T-cell (primary cell): ENCODE data around the gene MLPH. TPM values are rescaled to one million over a fixed set of nuclear protein-coding genes. Genes with fewer than 3 reads are reported as not detected.

Experiments
- ATAC-seq, 4 experiments: fragments of 200-7000 bp in 3 of 4; fragments of 150-1000 bp in 1 of 4; cut with Tn5 transposase; replicated peaks in 1 of 4; 1 replicate in 3 of 4; 2 replicates in 1 of 4; pipeline ENCODE4 v1.10.0; 2021; ENCODE audit warnings: moderate library complexity in 3 of 4, mild to moderate bottlenecking in 2 of 4, moderate number of reproducible peaks in 1 of 4
- CTCF ChIA-PET, 2 donors: fragments of 300-600 bp; sonication (Branson Sonifier 250); formaldehyde crosslinking; loops; one replicate each; lab custom pipeline; 2022; ENCODE audit warnings: antibody characterized with exemption in 2 of 2; lab: Charles Lee
- POLR2A ChIA-PET, 2 donors: fragments of 300-600 bp; sonication (Branson Sonifier 250); formaldehyde crosslinking; loops; one replicate each; lab custom pipeline; 2022; ENCODE audit warnings: antibody characterized with exemption in 2 of 2; lab: Charles Lee
- DNase-seq, 35 experiments: peaks; one replicate each; pipeline versions ENCODE4 v3.0.0 to v3.0.0-alpha.2; 2013 to 2023
- H3K27ac ChIP-seq: one replicate; pipeline ENCODE4 v1.5.1; 2013; ENCODE audit warnings: low read length
- H3K27me3 ChIP-seq, 2 experiments: replicated peaks in 1 of 2; 1 replicate in 1 of 2; 2 replicates in 1 of 2; pipeline versions ENCODE4 v1.6.1 to v1.7.0; 2013; ENCODE audit warnings: low read length in 1 of 2, mixed read lengths in 1 of 2; ENCODE audit not compliant: control insufficient read depth in 2 of 2, insufficient read depth in 2 of 2; ENCODE audit errors: extremely low read depth in 1 of 2
- H3K36me3 ChIP-seq, 2 donors: 1 replicate in 1 of 2; 2 replicates in 1 of 2; pipeline versions ENCODE4 v1.6.1 to v1.7.0; 2013; ENCODE audit warnings: low read length in 1 of 2; ENCODE audit not compliant: control insufficient read depth in 2 of 2, insufficient read depth in 1 of 2; ENCODE audit errors: extremely low read depth in 1 of 2
- H3K4me1 ChIP-seq, 2 experiments: 1 replicate in 1 of 2; 2 replicates in 1 of 2; pipeline versions ENCODE4 v1.6.1 to v1.7.0; 2013; ENCODE audit warnings: low read length in 2 of 2, mixed read lengths in 1 of 2; ENCODE audit not compliant: insufficient read depth in 2 of 2, control insufficient read depth in 1 of 2; ENCODE audit errors: extremely low read depth in 1 of 2
- H3K4me3 ChIP-seq, 2 donors: 1 replicate in 1 of 2; 2 replicates in 1 of 2; pipeline versions ENCODE4 v1.5.1 to v1.7.0; 2013; ENCODE audit warnings: mild to moderate bottlenecking in 2 of 2, low read length in 1 of 2, moderate library complexity in 1 of 2; ENCODE audit not compliant: control insufficient read depth in 1 of 2; ENCODE audit errors: extremely low read depth in 1 of 2
- H3K9me3 ChIP-seq: 2 replicates; pipeline ENCODE4 v1.7.0; 2013
- H3K27ac Mint-ChIP-seq, 2 donors: one replicate each; pipeline ENCODE4 v1.8.0; 2020 to 2021; ENCODE audit warnings: mild to moderate bottlenecking in 2 of 2, mixed read lengths in 2 of 2
- H3K27me3 Mint-ChIP-seq, 2 donors: one replicate each; pipeline ENCODE4 v1.8.0; 2021 to 2022; ENCODE audit warnings: mixed read lengths in 2 of 2
- H3K36me3 Mint-ChIP-seq: one replicate; pipeline ENCODE4 v1.8.0; 2021; ENCODE audit warnings: mixed read lengths
- H3K4me1 Mint-ChIP-seq, 3 donors: one replicate each; pipeline ENCODE4 v1.8.0; 2020 to 2022; ENCODE audit warnings: mixed read lengths in 3 of 3, mild to moderate bottlenecking in 1 of 3
- H3K4me3 Mint-ChIP-seq, 3 donors: one replicate each; pipeline ENCODE4 v1.8.0; 2020 to 2022; ENCODE audit warnings: mild to moderate bottlenecking in 3 of 3, mixed read lengths in 3 of 3, moderate library complexity in 3 of 3
- H3K9me3 Mint-ChIP-seq, 3 donors: one replicate each; pipeline ENCODE4 v1.8.0; 2020 to 2022; ENCODE audit warnings: mixed read lengths in 3 of 3
- WGBS: methylation state at CpG from one replicate; pipeline ENCODE4 v1.1.5; 2013; ENCODE audit warnings: missing lambda C conversion rate; ENCODE audit not compliant: insufficient coverage; 5-methylcytosine and 5-hydroxymethylcytosine counted together
- total RNA-seq, 35 experiments: library from RNA in 6 of 35; stranded (reverse) in 6 of 35; fragments of 120-200 nt in 1 of 35; gene quantifications; one replicate each; pipeline versions ENCODE4 v1.2.1 to v1.2.4 and lab custom pipeline; 2013 to 2026

The MLPH gene
- total RNA-seq, 5 donors from 2014 or later (not counting 1 experiment from before 2014, with no cell fraction given): 0.55 to 1.4 (median 0.72) TPM; not detected in 2

- Mint-ChIP-seq H3K36me3 (no peaks in the 10 kb centered on the region), H3K4me3 (no peak overlapping the region), H3K4me1 (peaks cover 2 to 17% (median 2%) of the 10 kb centered on the region in 3 donors), H3K27ac (no peak overlapping the region), H3K9me3 (no peaks in the 10 kb centered on the region), H3K27me3 (no peaks in the 10 kb centered on the region)
- no peak for DNase-seq
- no peaks in the 10 kb centered on the region for H3K27me3 ChIP-seq
- H3K4me1 ChIP-seq: peaks cover 0 to 2% of the 10 kb centered on the region in 2 experiments
- H3K4me3 ChIP-seq: no peak overlapping the region
- no peaks in the 10 kb centered on the region for H3K36me3 ChIP-seq
- POLR2A ChIA-PET: no interaction called here
- H3K27ac ChIP-seq: no peak overlapping the region
- CTCF ChIA-PET: no interaction called here
- ATAC-seq: no peak
- WGBS: 81% methylated on average over 27 of the region's 29 CpGs
- no peaks in the 10 kb centered on the region for H3K9me3 ChIP-seq
Measured at GRCh38 chr2:237597196-237598145, 110.4 kb downstream of the MLPH start.

GRCh38 chr2:237598468-237599208, 111.6 kb downstream of the MLPH start:
- Histone ChIP-seq H3K27me3 (no peaks in the 10 kb centered on the region), H3K36me3 (no peaks in the 10 kb centered on the region), H3K27ac (no peak overlapping the region), H3K4me1 (peaks cover 7 to 14% of the 10 kb centered on the region in 2 experiments), H3K9me3 (no peaks in the 10 kb centered on the region), H3K4me3 (no peak overlapping the region)
- Mint-ChIP-seq H3K4me3 (no peak overlapping the region), H3K36me3 (no peaks in the 10 kb centered on the region), H3K9me3 (no peaks in the 10 kb centered on the region), H3K27ac (peak overlapping the region in 1 of 2 donors; percentile 32), H3K4me1 (peaks cover 12 to 29% (median 13%) of the 10 kb centered on the region in 3 donors), H3K27me3 (no peaks in the 10 kb centered on the region)
- 91% methylated on average over 14 of the region's 14 CpGs for WGBS
- ATAC-seq (no peak), DNase-seq (no peak)
- POLR2A ChIA-PET: no interaction called here
- CTCF ChIA-PET: no interaction called here

- Histone ChIP-seq H3K27ac (no peak overlapping the region), H3K9me3 (no peaks in the 10 kb centered on the region), H3K4me1 (peaks cover 8 to 23% of the 10 kb centered on the region in 2 experiments), H3K27me3 (no peaks in the 10 kb centered on the region), H3K4me3 (no peak overlapping the region), H3K36me3 (no peaks in the 10 kb centered on the region)
- Mint-ChIP-seq H3K4me1 (peaks cover 18 to 35% (median 18%) of the 10 kb centered on the region in 3 donors), H3K27me3 (no peaks in the 10 kb centered on the region), H3K4me3 (no peak overlapping the region), H3K36me3 (no peaks in the 10 kb centered on the region), H3K9me3 (no peaks in the 10 kb centered on the region), H3K27ac (no peak overlapping the region)
- 83% methylated on average over 6 of the region's 9 CpGs for WGBS
- CTCF ChIA-PET: no interaction called here
- DNase-seq: no peak
- POLR2A ChIA-PET: no interaction called here
- no peak for ATAC-seq
Measured at GRCh38 chr2:237599465-237600110, 112.5 kb downstream of the MLPH start.

- Mint-ChIP-seq H3K9me3 (no peaks in the 10 kb centered on the region), H3K27me3 (no peaks in the 10 kb centered on the region), H3K4me3 (no peak overlapping the region), H3K27ac (no peak overlapping the region), H3K4me1 (peaks cover 21 to 35% (median 23%) of the 10 kb centered on the region in 3 donors), H3K36me3 (no peaks in the 10 kb centered on the region)
- POLR2A ChIA-PET: no interaction called here
- Histone ChIP-seq H3K27ac (no peak overlapping the region), H3K36me3 (no peaks in the 10 kb centered on the region), H3K4me1 (peaks cover 8 to 28% of the 10 kb centered on the region in 2 experiments), H3K27me3 (no peaks in the 10 kb centered on the region), H3K9me3 (no peaks in the 10 kb centered on the region), H3K4me3 (no peak overlapping the region)
- 90% methylated on average over 10 of the region's 16 CpGs for WGBS
- DNase-seq (no peak), ATAC-seq (no peak)
- CTCF ChIA-PET: no interaction called here
Measured at GRCh38 chr2:237600205-237600846, 113.3 kb downstream of the MLPH start.

- H3K36me3 ChIP-seq: no peaks in the 10 kb centered on the region
- ChIA-PET CTCF (no interaction called here), POLR2A (interaction anchor here in 1 of 2 donors (0.8 kb wide), 1 partner anchor 87 kb away, joined by 13 read pairs; no protein-coding TSS in a partner anchor)
- no peak for DNase-seq
- no peaks in the 10 kb centered on the region for H3K9me3 ChIP-seq
- 89% methylated on average over 14 of the region's 14 CpGs for WGBS
- H3K4me1 ChIP-seq: peaks cover 8 to 28% of the 10 kb centered on the region in 2 experiments
- peaks cover 22 to 35% (median 24%) of the 10 kb centered on the region in 3 donors for H3K4me1 Mint-ChIP-seq
- H3K36me3 Mint-ChIP-seq: no peaks in the 10 kb centered on the region
- no peak overlapping the region for H3K4me3 ChIP-seq
- peak overlapping the region in 1 of 2 donors; percentile 17 for H3K27ac Mint-ChIP-seq
- no peaks in the 10 kb centered on the region for H3K27me3 Mint-ChIP-seq
- no peak for ATAC-seq
- no peak overlapping the region for H3K27ac ChIP-seq
- peaks cover 0 to 3% of the 10 kb centered on the region in 2 experiments for H3K27me3 ChIP-seq
- H3K4me3 Mint-ChIP-seq: no peak overlapping the region
- no peaks in the 10 kb centered on the region for H3K9me3 Mint-ChIP-seq
Measured at GRCh38 chr2:237601453-237602116, 114.5 kb downstream of the MLPH start.
